Adrenal gland (tissue), 5 donors: ENCODE results near the gene RRP15.

Experiments
- CTCF ChIP-seq, 6 experiments: fragments of 450-650 bp in 4 of 6; fragments of 200-600 bp in 2 of 6; sonication (generic) in 1 of 6; IDR thresholded peaks; 1 replicate in 5 of 6; 2 replicates in 1 of 6; pipeline versions ENCODE4 v1.5.1 to v1.8.0; 2016 to 2021; ENCODE audit warnings: antibody characterized with exemption in 6 of 6, mild to moderate bottlenecking in 2 of 6, moderate library complexity in 1 of 6
- POLR2A ChIP-seq, 2 donors: fragments of 450-650 bp; IDR thresholded peaks; one replicate each; pipeline ENCODE4 v1.6.1; 2017; ENCODE audit warnings: antibody characterized with exemption in 2 of 2, mild to moderate bottlenecking in 2 of 2, moderate library complexity in 1 of 2
- donor health status: DM: no; HTN: no; CAD: no.

GRCh38 chr1:218317061-218317460 lies 32.0 kb downstream of the RRP15 start:
- TF ChIP-seq CTCF (IDR thresholded peaks at IDR 0.05), result no peak
- no peak for TF ChIP-seq POLR2A (IDR thresholded peaks at IDR 0.05)
